Prostate gland (tissue), 2 donors: Measurements from ENCODE around the gene STX10. TPM values are rescaled to one million over a fixed set of nuclear protein-coding genes. Genes with fewer than 3 reads are reported as not detected.
"Not testable (repeated sequence)": the region's sequence is repeated elsewhere in the genome, so short reads cannot be mapped to it uniquely, and the experiment has no call there.

Source experiments
- DNase-seq: peaks from one replicate; pipeline ENCODE4 v3.0.0-alpha.2; 2019; ENCODE audit warnings: low spot score
- H3K27ac ChIP-seq, 2 donors: fragments of 200-600 bp; sonication (generic); 2 replicates each; pipeline ENCODE4 v1.5.1; 2017 to 2019
- H3K27me3 ChIP-seq: fragments of 200-600 bp; sonication (generic); replicated peaks from 2 replicates; pipeline ENCODE4 v1.5.1; 2019; ENCODE audit not compliant: insufficient read depth
- H3K36me3 ChIP-seq, 2 donors: fragments of 200-600 bp; sonication (generic); 1 replicate in 1 of 2; 2 replicates in 1 of 2; pipeline versions ENCODE4 v1.5.1 to v1.8.1; 2017 to 2019
- H3K4me1 ChIP-seq: fragments of 200-600 bp; sonication (generic); replicated peaks from 2 replicates; pipeline ENCODE4 v1.5.1; 2019
- H3K4me3 ChIP-seq, 2 donors: fragments of 200-600 bp; sonication (generic); 2 replicates each; pipeline ENCODE4 v1.5.1; 2017 to 2019
- H3K9me3 ChIP-seq: fragments of 200-600 bp; sonication (generic); 2 replicates; pipeline ENCODE4 v1.5.1; 2017
- POLR2A ChIP-seq: fragments of 450-650 bp; IDR thresholded peaks from one replicate; pipeline ENCODE4 v1.6.1; 2016; ENCODE audit warnings: antibody characterized with exemption, mild to moderate bottlenecking
- POLR2AphosphoS5 ChIP-seq: sonication (generic); formaldehyde crosslinking; IDR thresholded peaks from one replicate; pipeline ENCODE4 v1.6.1; 2017; ENCODE audit warnings: antibody characterized with exemption
- WGBS: methylation state at CpG from one replicate; pipeline ENCODE4 v1.1.5; 2018; 5-methylcytosine and 5-hydroxymethylcytosine counted together
- intact Hi-C: fragments of 100-400 bp; cut with DNase I; formaldehyde crosslinking; loops from one replicate; pipeline ENCODE4 v1.14.2; 2022
- total RNA-seq, 2 donors: library from RNA; depleted of rRNA; stranded (reverse); fragments of >200 nt; gene quantifications; one replicate each; pipeline ENCODE4 v1.1.0, GENCODE V29; 2016
- TF ChIP-seq, protein P1 (sequence below), 4 experiments: fragments of 200-600 bp in 2 of 4; fragments of 450-650 bp in 2 of 4; sonication (generic) in 2 of 4; IDR thresholded peaks; 1 replicate in 3 of 4; 2 replicates in 1 of 4; pipeline ENCODE4 v1.5.1; 2016 to 2019; ENCODE audit warnings: antibody characterized with exemption in 4 of 4, mild to moderate bottlenecking in 2 of 4, moderate library complexity in 2 of 4

The STX10 gene
- total RNA-seq, 2 donors from 2014 or later: 42.5 to 48.6 TPM

DNA sequence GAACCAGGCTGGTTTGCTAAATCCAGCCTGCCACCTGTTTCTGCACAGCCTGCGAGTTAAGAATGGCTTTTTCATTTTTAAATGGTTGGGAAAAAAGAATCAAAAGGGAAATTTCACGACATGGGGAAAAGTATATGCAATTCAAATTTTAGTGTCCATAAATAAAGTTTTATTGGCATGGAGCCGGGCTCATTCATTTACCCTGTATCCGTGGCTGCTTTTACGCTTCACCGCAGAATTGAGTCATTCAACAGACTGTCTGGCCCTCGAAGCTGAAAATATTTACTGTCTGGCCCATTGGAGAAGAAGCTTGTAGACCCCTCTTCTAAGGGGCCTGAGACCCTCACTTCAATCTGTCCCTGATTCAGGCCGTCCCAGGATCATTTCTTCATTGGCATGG, 26.2 kb upstream of the STX10 start:
- intact Hi-C loops: no loop called here
- DNase-seq: no peak
- Histone ChIP-seq H3K27ac (no peak overlapping the region), H3K9me3 (no peaks in the 10 kb centered on the region), H3K27me3 (no peaks in the 10 kb centered on the region), H3K4me3 (no peak overlapping the region), H3K4me1 (no peaks in the 10 kb centered on the region), H3K36me3 (no peaks in the 10 kb centered on the region)
- WGBS: 59% methylated on average over 8 of the region's 8 CpGs
- TF ChIP-seq, protein P1, sequence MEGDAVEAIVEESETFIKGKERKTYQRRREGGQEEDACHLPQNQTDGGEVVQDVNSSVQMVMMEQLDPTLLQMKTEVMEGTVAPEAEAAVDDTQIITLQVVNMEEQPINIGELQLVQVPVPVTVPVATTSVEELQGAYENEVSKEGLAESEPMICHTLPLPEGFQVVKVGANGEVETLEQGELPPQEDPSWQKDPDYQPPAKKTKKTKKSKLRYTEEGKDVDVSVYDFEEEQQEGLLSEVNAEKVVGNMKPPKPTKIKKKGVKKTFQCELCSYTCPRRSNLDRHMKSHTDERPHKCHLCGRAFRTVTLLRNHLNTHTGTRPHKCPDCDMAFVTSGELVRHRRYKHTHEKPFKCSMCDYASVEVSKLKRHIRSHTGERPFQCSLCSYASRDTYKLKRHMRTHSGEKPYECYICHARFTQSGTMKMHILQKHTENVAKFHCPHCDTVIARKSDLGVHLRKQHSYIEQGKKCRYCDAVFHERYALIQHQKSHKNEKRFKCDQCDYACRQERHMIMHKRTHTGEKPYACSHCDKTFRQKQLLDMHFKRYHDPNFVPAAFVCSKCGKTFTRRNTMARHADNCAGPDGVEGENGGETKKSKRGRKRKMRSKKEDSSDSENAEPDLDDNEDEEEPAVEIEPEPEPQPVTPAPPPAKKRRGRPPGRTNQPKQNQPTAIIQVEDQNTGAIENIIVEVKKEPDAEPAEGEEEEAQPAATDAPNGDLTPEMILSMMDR (IDR thresholded peaks at IDR 0.05): no peak
- TF ChIP-seq POLR2A (no peak), POLR2AphosphoS5 (no peak)

DNA sequence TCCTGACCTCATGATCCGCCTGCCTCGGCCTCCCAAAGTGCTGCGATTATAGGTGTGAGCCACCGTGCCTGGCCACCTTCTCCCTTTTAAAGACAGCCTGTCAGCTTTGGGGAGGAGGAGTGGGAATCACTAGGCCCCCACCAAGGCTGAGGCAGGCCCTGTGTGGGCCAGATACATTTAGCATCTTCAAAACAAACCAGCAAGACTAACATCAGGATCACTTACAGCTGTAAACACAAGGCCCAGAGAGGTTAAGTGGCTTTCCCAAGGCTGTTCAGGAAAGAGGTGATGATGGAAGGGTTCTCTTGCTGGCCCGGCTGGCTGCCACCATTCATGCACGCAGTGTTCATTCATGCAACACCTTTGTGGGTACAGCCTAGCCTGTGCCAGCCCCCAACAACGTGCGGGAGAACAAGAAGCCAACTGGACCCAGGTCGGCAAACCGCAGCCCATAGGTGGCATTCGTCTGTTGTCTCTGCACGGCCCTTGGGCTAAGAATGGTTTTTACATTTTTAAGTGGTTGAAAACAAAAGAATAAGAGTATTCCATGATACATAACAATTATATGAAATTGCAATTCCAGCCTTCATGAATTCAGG, 23.1 kb upstream of the STX10 start:
- Histone ChIP-seq H3K9me3 (no peaks in the 10 kb centered on the region), H3K27me3 (no peaks in the 10 kb centered on the region), H3K4me1 (no peaks in the 10 kb centered on the region), H3K36me3 (no peaks in the 10 kb centered on the region), H3K4me3 (no peak overlapping the region), H3K27ac (no peak overlapping the region)
- WGBS: 80% methylated on average over 12 of the region's 12 CpGs
- intact Hi-C loops: no loop called here
- TF ChIP-seq POLR2A (no peak), POLR2AphosphoS5 (no peak)
- TF ChIP-seq, protein P1 (IDR thresholded peaks at IDR 0.05): no peak
- no peak for DNase-seq

DNA sequence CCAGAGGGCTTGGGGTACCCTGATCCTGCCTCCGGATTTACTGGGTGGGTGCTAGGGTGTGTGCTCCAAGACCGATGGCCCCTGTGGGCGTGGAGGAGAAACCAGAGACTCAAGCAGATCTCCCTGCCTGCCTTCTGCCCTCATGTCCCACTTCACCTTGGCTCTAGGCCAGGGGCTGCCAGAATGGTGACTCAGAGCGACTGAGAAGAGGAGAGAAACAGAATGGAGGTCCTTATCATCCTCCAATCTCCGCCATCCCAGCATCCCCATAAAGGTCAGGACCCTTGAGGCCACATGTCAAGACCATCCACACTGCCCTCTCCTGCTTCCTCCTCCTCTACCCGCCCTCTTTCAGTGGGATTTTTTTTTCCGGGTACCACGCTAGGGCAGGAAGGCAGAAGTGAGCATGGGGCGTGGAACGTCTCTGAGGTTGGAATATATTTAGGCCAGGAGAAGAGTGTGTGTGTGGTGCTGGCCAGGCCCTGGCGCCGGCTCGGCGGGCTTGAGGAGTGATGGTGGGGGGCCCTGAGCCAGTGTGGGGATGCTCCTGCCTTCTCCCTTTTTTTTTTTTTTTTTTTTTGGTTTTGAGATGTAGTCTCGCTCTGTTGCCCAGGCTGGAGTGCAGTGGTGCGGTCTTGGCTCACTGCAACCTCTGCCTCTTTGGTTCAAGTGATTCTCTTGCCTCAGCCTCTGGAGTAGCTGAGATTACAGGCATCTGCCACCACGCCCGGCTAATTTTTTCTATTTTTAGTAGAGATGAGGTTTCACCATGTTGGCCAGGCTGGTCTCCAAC, 22.4 kb upstream of the STX10 start:
- WGBS: 45% methylated on average over 18 of the region's 18 CpGs
- peak; percentile 58 for DNase-seq
- TF ChIP-seq POLR2AphosphoS5 (no peak), POLR2A (no peak)
- TF ChIP-seq, protein P1 (IDR thresholded peaks at IDR 0.05): no peak
- Histone ChIP-seq H3K4me3 (no peak overlapping the region), H3K4me1 (no peaks in the 10 kb centered on the region), H3K9me3 (no peaks in the 10 kb centered on the region), H3K27ac (peak overlapping the region in 1 of 2 donors; percentile 18), H3K36me3 (no peaks in the 10 kb centered on the region), H3K27me3 (no peaks in the 10 kb centered on the region)
- intact Hi-C loops: no loop called here

DNA sequence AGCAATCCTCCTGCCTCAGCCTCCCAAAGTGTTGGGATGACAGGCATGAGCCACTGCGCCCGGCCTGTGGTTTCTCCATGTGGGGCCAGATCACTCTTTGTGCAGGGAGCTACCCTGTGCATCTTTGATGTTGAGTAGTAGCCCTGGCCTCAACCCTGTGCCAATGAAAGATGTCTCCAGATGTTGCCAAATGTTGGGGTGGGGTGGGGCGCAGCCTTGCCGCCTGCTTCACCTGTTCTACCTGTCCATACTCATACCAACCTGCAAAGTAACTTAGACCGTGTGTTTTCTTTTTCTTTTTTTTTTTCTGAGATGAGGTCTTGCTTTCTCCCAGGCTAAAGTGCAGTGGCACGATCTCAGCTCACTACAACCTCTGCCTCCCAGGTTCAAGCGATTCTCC, 21.0 kb upstream of the STX10 start:
- Histone ChIP-seq H3K4me3 (no peak overlapping the region), H3K36me3 (no peaks in the 10 kb centered on the region), H3K27ac (no peak overlapping the region), H3K9me3 (no peaks in the 10 kb centered on the region), H3K4me1 (no peaks in the 10 kb centered on the region), H3K27me3 (no peaks in the 10 kb centered on the region)
- intact Hi-C loops: no loop called here
- DNase-seq: no peak
- WGBS: 89% methylated on average over 7 of the region's 7 CpGs
- TF ChIP-seq POLR2AphosphoS5 (no peak), POLR2A (no peak)
- TF ChIP-seq, protein P1 (IDR thresholded peaks at IDR 0.05): no peak

DNA sequence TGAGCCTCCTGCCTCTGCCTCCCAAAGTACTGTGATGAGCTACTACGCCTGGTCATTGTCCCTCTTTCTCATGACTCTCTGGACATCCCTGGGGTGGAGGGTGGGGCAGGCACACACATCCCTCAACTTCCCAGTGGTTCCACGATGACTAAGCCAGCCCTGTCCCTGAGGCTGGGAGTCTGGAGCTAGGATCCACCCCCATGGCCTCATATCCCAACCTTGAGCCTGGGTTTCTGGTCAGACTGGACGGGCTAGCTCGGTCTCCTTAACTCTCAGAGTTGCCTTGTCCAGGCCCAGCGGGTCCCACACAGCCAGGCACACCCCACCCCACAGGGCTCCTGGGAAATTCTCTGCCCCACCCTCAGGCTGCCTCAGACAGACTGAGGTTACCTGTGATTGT, 19.6 kb upstream of the STX10 start:
- no peak overlapping the region for H3K27ac ChIP-seq
- no peak for TF ChIP-seq POLR2A
- TF ChIP-seq, protein P1 (IDR thresholded peaks at IDR 0.05): no peak
- no peak for TF ChIP-seq POLR2AphosphoS5
- no peaks in the 10 kb centered on the region for H3K36me3 ChIP-seq
- intact Hi-C loops: no loop called here
- no peaks in the 10 kb centered on the region for H3K4me1 ChIP-seq
- no peaks in the 10 kb centered on the region for H3K9me3 ChIP-seq
- H3K4me3 ChIP-seq: no peak overlapping the region
- DNase-seq: no peak
- WGBS: 75% methylated on average over 5 of the region's 5 CpGs
- no peaks in the 10 kb centered on the region for H3K27me3 ChIP-seq

DNA sequence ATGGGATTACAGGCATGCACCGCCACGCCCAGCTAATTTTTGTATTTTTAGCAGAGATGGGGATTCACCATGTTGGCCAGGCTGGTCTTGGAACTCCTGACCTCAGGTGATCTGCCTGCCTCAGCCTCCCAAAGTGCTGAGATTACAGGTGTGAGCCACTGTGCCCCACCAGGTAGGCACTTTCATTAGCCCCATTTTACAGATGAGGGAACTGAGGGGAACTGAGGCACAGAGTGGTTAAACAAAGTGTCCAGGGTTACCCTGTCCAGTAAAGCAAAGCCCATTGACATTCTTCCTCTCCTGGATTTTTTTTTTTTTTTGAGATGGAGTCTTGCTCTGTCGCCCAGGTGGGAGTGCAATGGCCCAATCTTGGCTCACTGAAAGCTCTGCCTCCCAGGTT, 16.0 kb upstream of the STX10 start:
- intact Hi-C loops, H3K27me3 ChIP-seq, H3K27ac ChIP-seq, H3K9me3 ChIP-seq, H3K4me1 ChIP-seq, H3K4me3 ChIP-seq, H3K36me3 ChIP-seq, DNase-seq: not testable (repeated sequence)
- 89% methylated on average over 3 of the region's 3 CpGs for WGBS
